Peyer's patch (tissue), 4 donors: Measurements from ENCODE around the gene PKLR.

ENCODE experiments used
- POLR2A ChIP-seq, 2 donors: fragments of 450-650 bp; IDR thresholded peaks; one replicate each; pipeline ENCODE4 v1.5.1; 2017; ENCODE audit warnings: antibody characterized with exemption in 2 of 2, mild to moderate bottlenecking in 2 of 2, moderate library complexity in 2 of 2
- TF ChIP-seq, protein P1 (sequence below), 6 experiments: fragments of 450-650 bp in 4 of 6; fragments of 200-600 bp in 2 of 6; sonication (generic) in 1 of 6; IDR thresholded peaks; one replicate each; pipeline ENCODE4 v1.5.1; 2017 to 2019; ENCODE audit warnings: antibody characterized with exemption in 6 of 6, mild to moderate bottlenecking in 3 of 6, moderate library complexity in 1 of 6

DNA sequence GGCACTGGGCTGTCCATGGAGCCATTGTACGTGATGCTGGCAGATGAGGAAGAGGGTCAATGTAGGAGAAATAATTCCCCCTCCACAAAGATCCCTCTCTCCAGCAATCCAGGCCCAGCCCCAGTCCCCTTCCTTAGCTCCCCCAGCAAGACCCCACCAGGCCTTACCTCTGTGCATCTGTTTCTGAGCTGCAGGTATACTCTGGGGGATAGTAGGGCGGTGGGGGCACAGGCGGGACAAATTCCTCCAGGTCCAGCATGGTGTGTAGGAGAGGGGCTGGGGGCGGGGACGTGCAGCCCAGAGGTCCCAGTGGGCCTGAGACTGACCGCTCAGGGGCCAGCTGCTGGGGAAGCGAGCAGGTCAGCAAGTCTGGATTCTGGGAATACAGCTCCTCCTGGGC lies 49.7 kb downstream of the PKLR start:
- TF ChIP-seq, protein P1, sequence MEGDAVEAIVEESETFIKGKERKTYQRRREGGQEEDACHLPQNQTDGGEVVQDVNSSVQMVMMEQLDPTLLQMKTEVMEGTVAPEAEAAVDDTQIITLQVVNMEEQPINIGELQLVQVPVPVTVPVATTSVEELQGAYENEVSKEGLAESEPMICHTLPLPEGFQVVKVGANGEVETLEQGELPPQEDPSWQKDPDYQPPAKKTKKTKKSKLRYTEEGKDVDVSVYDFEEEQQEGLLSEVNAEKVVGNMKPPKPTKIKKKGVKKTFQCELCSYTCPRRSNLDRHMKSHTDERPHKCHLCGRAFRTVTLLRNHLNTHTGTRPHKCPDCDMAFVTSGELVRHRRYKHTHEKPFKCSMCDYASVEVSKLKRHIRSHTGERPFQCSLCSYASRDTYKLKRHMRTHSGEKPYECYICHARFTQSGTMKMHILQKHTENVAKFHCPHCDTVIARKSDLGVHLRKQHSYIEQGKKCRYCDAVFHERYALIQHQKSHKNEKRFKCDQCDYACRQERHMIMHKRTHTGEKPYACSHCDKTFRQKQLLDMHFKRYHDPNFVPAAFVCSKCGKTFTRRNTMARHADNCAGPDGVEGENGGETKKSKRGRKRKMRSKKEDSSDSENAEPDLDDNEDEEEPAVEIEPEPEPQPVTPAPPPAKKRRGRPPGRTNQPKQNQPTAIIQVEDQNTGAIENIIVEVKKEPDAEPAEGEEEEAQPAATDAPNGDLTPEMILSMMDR (IDR thresholded peaks at IDR 0.05): no peak
- no peak for TF ChIP-seq POLR2A (IDR thresholded peaks at IDR 0.05)
